Fibroblast of skin of scalp (primary cell): ENCODE results near the gene ICOSLG.
"Not testable (repeated sequence)": the region's sequence is repeated elsewhere in the genome, so short reads cannot be mapped to it uniquely, and the experiment has no call there.

Source experiments
- DNase-seq: peaks from one replicate; pipeline ENCODE4 v3.0.0-alpha.2; 2013

The ICOSLG gene

GRCh38 chr21:44220674-44221073 is 20.1 kb downstream of the ICOSLG start:
- not testable (repeated sequence) for DNase-seq

- not testable (repeated sequence) for DNase-seq
These were observed 22.3 kb downstream of the ICOSLG start for GRCh38 chr21:44218461-44218860.

- not testable (repeated sequence) for DNase-seq
These were observed 28.8 kb downstream of the ICOSLG start for GRCh38 chr21:44211978-44212377.

- DNase-seq: not testable (repeated sequence)
These were observed 29.2 kb downstream of the ICOSLG start for GRCh38 chr21:44211574-44211973.

GRCh38 chr21:44207860-44208646 is 32.7 kb downstream of the ICOSLG start:
- not testable (repeated sequence) for DNase-seq

GRCh38 chr21:44206698-44207676 is 33.8 kb downstream of the ICOSLG start:
- not testable (repeated sequence) for DNase-seq

GRCh38 chr21:44206187-44206586 is 34.6 kb downstream of the ICOSLG start:
- DNase-seq: not testable (repeated sequence)

GRCh38 chr21:44202590-44203299 is 38.0 kb downstream of the ICOSLG start:
- DNase-seq: not testable (repeated sequence)

GRCh38 chr21:44199997-44200396 is 40.7 kb downstream of the ICOSLG start:
- not testable (repeated sequence) for DNase-seq

GRCh38 chr21:44199448-44199847 is 41.3 kb downstream of the ICOSLG start:
- DNase-seq: no peak

GRCh38 chr21:44197156-44197516 is 43.6 kb downstream of the ICOSLG start:
- DNase-seq: not testable (repeated sequence)

- DNase-seq: not testable (repeated sequence)
These were observed 44.3 kb downstream of the ICOSLG start for GRCh38 chr21:44196212-44197155.

- not testable (repeated sequence) for DNase-seq
These were observed 45.9 kb downstream of the ICOSLG start for GRCh38 chr21:44194888-44195287.

- not testable (repeated sequence) for DNase-seq
These were observed 46.3 kb downstream of the ICOSLG start for GRCh38 chr21:44194451-44194850.

- DNase-seq: not testable (repeated sequence)
These were observed 47.6 kb downstream of the ICOSLG start for GRCh38 chr21:44193108-44193507.

- not testable (repeated sequence) for DNase-seq
These were observed 50.1 kb downstream of the ICOSLG start for GRCh38 chr21:44190349-44191271.

GRCh38 chr21:44184862-44185261 is 55.9 kb downstream of the ICOSLG start:
- DNase-seq: not testable (repeated sequence)

GRCh38 chr21:44182202-44182601 is 58.5 kb downstream of the ICOSLG start:
- DNase-seq: not testable (repeated sequence)

GRCh38 chr21:44181506-44181905 is 59.2 kb downstream of the ICOSLG start:
- not testable (repeated sequence) for DNase-seq

GRCh38 chr21:44176127-44176526 is 64.6 kb downstream of the ICOSLG start:
- DNase-seq: not testable (repeated sequence)
